Esophagus squamous epithelium (tissue), 5 donors: ENCODE results near the gene NUDT8. TPM values are rescaled to one million over a fixed set of nuclear protein-coding genes. Genes with fewer than 3 reads are reported as not detected.
"Not testable (repeated sequence)": the region's sequence is repeated elsewhere in the genome, so short reads cannot be mapped to it uniquely, and the experiment has no call there.

ENCODE experiments used
- DNase-seq: peaks from one replicate; lab custom pipeline; 2025; lab: John Stamatoyannopoulos, UW
- H3K27ac ChIP-seq, 4 donors: fragments of 200-600 bp; sonication (generic); one replicate each; pipeline ENCODE4 v1.5.1; 2016 to 2019; ENCODE audit warnings: mild to moderate bottlenecking in 1 of 4
- H3K27me3 ChIP-seq, 4 donors: fragments of 200-600 bp; sonication (generic); 1 replicate in 3 of 4; 2 replicates in 1 of 4; pipeline versions ENCODE4 v1.5.1 to v1.6.0; 2017 to 2021; ENCODE audit warnings: antibody characterized with exemption in 1 of 4
- H3K36me3 ChIP-seq, 3 donors: fragments of 200-600 bp; sonication (generic); one replicate each; pipeline ENCODE4 v1.5.1; 2016 to 2019
- H3K4me1 ChIP-seq, 3 donors: fragments of 200-600 bp; sonication (generic); one replicate each; pipeline ENCODE4 v1.5.1; 2017 to 2019
- H3K4me3 ChIP-seq, 4 donors: fragments of 200-600 bp; sonication (generic); 1 replicate in 3 of 4; 2 replicates in 1 of 4; pipeline ENCODE4 v1.5.1; 2016 to 2019; ENCODE audit warnings: mild to moderate bottlenecking in 2 of 4, moderate library complexity in 1 of 4
- H3K9me3 ChIP-seq, 3 donors: fragments of 200-600 bp; sonication (generic); one replicate each; pipeline ENCODE4 v1.5.1; 2016 to 2019
- CTCF ChIP-seq, 6 experiments: fragments of 450-650 bp in 4 of 6; fragments of 200-600 bp in 2 of 6; sonication (generic) in 2 of 6; IDR thresholded peaks; one replicate each; pipeline ENCODE4 v1.5.1; 2016 to 2019; ENCODE audit warnings: antibody characterized with exemption in 6 of 6, mild to moderate bottlenecking in 4 of 6, moderate library complexity in 4 of 6
- POLR2A ChIP-seq, 4 donors: fragments of 450-650 bp; IDR thresholded peaks; one replicate each; pipeline ENCODE4 v1.6.1; 2017; ENCODE audit warnings: antibody characterized with exemption in 4 of 4, mild to moderate bottlenecking in 4 of 4, moderate library complexity in 3 of 4
- WGBS, 2 donors: methylation state at CpG; one replicate each; pipeline ENCODE4 v1.1.5; 2018; 5-methylcytosine and 5-hydroxymethylcytosine counted together
- intact Hi-C: fragments of 100-400 bp; cut with DNase I; formaldehyde crosslinking; loops from one replicate; pipeline ENCODE4 v1.15.0; 2022
- total RNA-seq, 4 donors: library from RNA; depleted of rRNA; stranded (reverse); fragments of >200 nt; gene quantifications; one replicate each; pipeline ENCODE4 v1.1.0, GENCODE V29; 2016
- donor health status: DM: yes; HTN: yes; CAD: no.

NUDT8 gene
- total RNA-seq, 4 donors from 2014 or later, result 37.5 to 68.0 (median 47.0) TPM

- 0% methylated on average over 3 to 24 of the region's 69 CpGs for WGBS, 2 donors
Measured at GRCh38 chr11:67606492-67607295, 23.0 kb downstream of the NUDT8 start, which contains the start of gene NDUFV1. Gene NDUFV1 (plus strand): TSS chr11:67606936. CDS start chr11:67607005, 69 bp downstream.

DNA sequence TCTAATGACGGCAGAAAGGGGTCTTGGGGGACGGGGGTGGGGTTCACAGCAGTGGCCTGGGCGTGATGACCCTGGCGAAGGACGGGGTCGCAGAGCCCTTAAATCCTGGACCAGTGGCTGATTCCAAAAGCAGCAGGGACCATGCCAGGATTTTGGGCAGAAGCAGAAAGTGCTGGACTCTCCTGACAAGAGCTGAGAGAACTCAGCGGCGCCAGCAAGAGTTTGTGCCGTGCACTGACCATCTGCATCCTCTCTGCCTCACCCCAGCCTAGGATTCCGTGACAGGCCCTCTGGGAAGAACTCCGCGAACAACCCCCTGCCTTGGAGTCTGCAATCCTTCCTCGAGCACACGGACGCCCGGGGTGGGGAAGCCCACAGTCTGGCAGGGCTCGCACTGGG, 23.6 kb downstream of the NUDT8 start:
- no peaks in the 10 kb centered on the region for H3K9me3 ChIP-seq
- peak overlapping the region; percentile 85 to 97 (median 94) for H3K27ac ChIP-seq
- H3K4me3 ChIP-seq, result peak overlapping the region; percentile 89 to 99 (median 92)
- DNase-seq, result no peak
- TF ChIP-seq CTCF (IDR thresholded peaks at IDR 0.05), result no peak
- no peak for TF ChIP-seq POLR2A (IDR thresholded peaks at IDR 0.05)
- H3K4me1 ChIP-seq, result peaks cover 13 to 42% (median 17%) of the 10 kb centered on the region in 3 donors
- 42 to 53% methylated on average over 7 to 8 of the region's 17 CpGs for WGBS, 2 donors
- peaks cover 13 to 30% (median 22%) of the 10 kb centered on the region in 3 donors for H3K36me3 ChIP-seq
- no peaks in the 10 kb centered on the region for H3K27me3 ChIP-seq
- intact Hi-C loops, result no loop called here

More at GRCh38 chr11:67606492-67607295, 23.0 kb downstream of the NUDT8 start, which contains the start of gene NDUFV1:
- peaks cover 14 to 36% (median 25%) of the 10 kb centered on the region in 3 donors for H3K36me3 ChIP-seq
- peak; percentile 78 for DNase-seq
- H3K4me3 ChIP-seq, result peak within 1 kb of the TSS; percentile 89 to 99 (median 92)
- H3K27me3 ChIP-seq, result no peaks in the 10 kb centered on the region
- intact Hi-C loops, result no loop called here
- TF ChIP-seq POLR2A (IDR thresholded peaks at IDR 0.05), result peak in 3 of 4 donors; percentile 53 to 72 (median 62)
- peak; percentile 60 to 90 (median 78) for TF ChIP-seq CTCF (IDR thresholded peaks at IDR 0.05)
- no peaks in the 10 kb centered on the region for H3K9me3 ChIP-seq
- peak within 1 kb of the TSS; percentile 85 to 97 (median 94) for H3K27ac ChIP-seq
- H3K4me1 ChIP-seq, result peaks cover 13 to 42% (median 17%) of the 10 kb centered on the region in 3 donors

- TF ChIP-seq CTCF (IDR thresholded peaks at IDR 0.05), result peak in 1 of 6 experiments; percentile 11
- TF ChIP-seq POLR2A (IDR thresholded peaks at IDR 0.05), result no peak
Measured at GRCh38 chr11:67605231-67606011, 24.3 kb downstream of the NUDT8 start.

DNA sequence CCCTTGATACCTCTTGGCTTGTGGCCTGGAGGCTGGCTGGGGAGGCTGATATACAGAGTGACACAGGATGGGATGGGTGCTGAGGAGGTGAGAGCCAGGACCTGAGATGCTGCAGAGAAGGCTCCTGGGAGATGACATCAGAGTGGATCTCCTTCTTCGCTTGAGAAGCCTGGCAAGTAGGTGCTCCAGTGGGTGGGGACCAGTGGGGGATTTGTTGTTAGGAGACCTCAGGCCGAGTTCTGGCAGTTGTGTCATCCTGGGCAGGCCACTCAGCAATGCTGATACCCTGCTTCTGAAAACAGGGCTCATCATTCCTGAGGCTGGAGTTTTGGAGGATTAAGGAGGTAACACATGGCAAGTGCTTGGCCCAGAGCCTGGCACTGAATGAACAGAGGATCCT, 24.9 kb downstream of the NUDT8 start:
- Histone ChIP-seq H3K27me3 (no peaks in the 10 kb centered on the region), H3K36me3 (peaks cover 5 to 17% (median 14%) of the 10 kb centered on the region in 3 donors), H3K9me3 (no peaks in the 10 kb centered on the region), H3K4me3 (no peak overlapping the region), H3K27ac (peak overlapping the region in 1 of 4 donors; percentile 97), H3K4me1 (peaks cover 13 to 42% (median 17%) of the 10 kb centered on the region in 3 donors)
- DNase-seq, result no peak
- no peak for TF ChIP-seq CTCF (IDR thresholded peaks at IDR 0.05)
- intact Hi-C loops, result no loop called here
- WGBS, 2 donors, result 73 to 80% methylated on average over 1 to 2 of the region's 2 CpGs

More at GRCh38 chr11:67605231-67606011, 24.3 kb downstream of the NUDT8 start:
- H3K27ac ChIP-seq, result peak overlapping the region in 3 of 4 donors; percentile 2 to 97 (median 95)
- intact Hi-C loops, result no loop called here
- 54 to 65% methylated on average over 7 to 9 of the region's 11 CpGs for WGBS, 2 donors
- no peak overlapping the region for H3K4me3 ChIP-seq
- H3K27me3 ChIP-seq, result no peaks in the 10 kb centered on the region
- peaks cover 13 to 42% (median 17%) of the 10 kb centered on the region in 3 donors for H3K4me1 ChIP-seq
- peaks cover 6 to 23% (median 18%) of the 10 kb centered on the region in 3 donors for H3K36me3 ChIP-seq
- no peaks in the 10 kb centered on the region for H3K9me3 ChIP-seq
- DNase-seq, result no peak

DNA sequence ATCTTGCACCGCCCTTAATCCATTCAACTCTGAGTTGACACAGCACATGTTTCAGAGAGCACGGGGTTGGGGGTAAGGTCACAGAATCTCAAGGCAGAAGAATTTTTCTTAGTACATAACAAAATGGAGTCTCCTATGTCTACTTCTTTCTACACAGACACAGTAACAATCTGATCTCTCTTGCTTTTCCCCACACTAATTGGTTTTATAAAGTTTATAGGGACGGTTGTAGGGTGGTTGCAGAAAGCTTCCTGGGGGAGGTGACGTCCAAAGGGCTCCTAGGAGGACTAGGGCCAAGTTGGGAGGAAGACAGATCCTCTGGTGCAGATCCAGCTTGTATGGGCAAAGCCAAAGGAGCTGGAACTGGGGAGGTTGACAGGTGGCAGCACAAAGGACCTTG, 25.6 kb downstream of the NUDT8 start:
- DNase-seq, H3K27ac ChIP-seq, H3K27me3 ChIP-seq, H3K4me3 ChIP-seq, H3K36me3 ChIP-seq, H3K9me3 ChIP-seq, intact Hi-C loops: not testable (repeated sequence)
- WGBS, 2 donors, result 51 to 77% methylated on average over 2 of the region's 4 CpGs
- H3K4me1 ChIP-seq, result peaks cover 13 to 42% (median 17%) of the 10 kb centered on the region in 3 donors
